HepG2 (cell line): ENCODE results near the gene MRPL51. TPM values are rescaled to one million over a fixed set of nuclear protein-coding genes. Genes with fewer than 3 reads are reported as not detected.

Experiments used
- CERS6 ChIP-seq: sonication (generic); formaldehyde crosslinking; IDR thresholded peaks from 2 replicates; pipeline ENCODE4 v1.5.0; 2020; ENCODE audit warnings: missing genetic modification reagents
- FOXO4 ChIP-seq: sonication (generic); formaldehyde crosslinking; conservative IDR thresholded peaks from 2 replicates; pipeline ENCODE4 v1.8.1; 2023; ENCODE audit warnings: missing genetic modification reagents
- HNF1A ChIP-seq, 2 experiments: sonication (generic) in 1 of 2; formaldehyde crosslinking in 1 of 2; IDR thresholded peaks; 2 replicates each; pipeline versions ENCODE4 v1.4.0 to v1.6.1; 2016 to 2020; ENCODE audit warnings: borderline replicate concordance in 1 of 2, low read depth in 1 of 2, mild to moderate bottlenecking in 1 of 2, missing genetic modification reagents in 1 of 2
- SAP130 ChIP-seq: IDR thresholded peaks from 2 replicates; pipeline ENCODE4 v1.6.1; 2016; ENCODE audit warnings: low read depth
- TBX3 ChIP-seq: fragments of 450-650 bp; IDR thresholded peaks from 2 replicates; pipeline ENCODE4 v1.6.1; 2017; ENCODE audit warnings: antibody characterized with exemption, mild to moderate bottlenecking, inconsistent platforms, borderline replicate concordance
- ZBTB2 ChIP-seq: sonication (generic); formaldehyde crosslinking; IDR thresholded peaks from 2 replicates; pipeline ENCODE4 v1.8.0; 2022; ENCODE audit warnings: low read depth, missing genetic modification reagents
- ZBTB3 ChIP-seq: sonication (generic); formaldehyde crosslinking; IDR thresholded peaks from 2 replicates; pipeline ENCODE4 v1.4.0; 2020; ENCODE audit warnings: low read depth, mild to moderate bottlenecking, moderate library complexity, missing genetic modification reagents, borderline replicate concordance
- ZNF343 ChIP-seq: sonication (generic); formaldehyde crosslinking; IDR thresholded peaks from 2 replicates; pipeline ENCODE4 v1.4.0; 2020; ENCODE audit warnings: mild to moderate bottlenecking, missing genetic modification reagents
- ZNF574 ChIP-seq: sonication (generic); formaldehyde crosslinking; IDR thresholded peaks from 2 replicates; pipeline ENCODE4 v1.4.0; 2020; ENCODE audit warnings: missing genetic modification reagents
- ZNF766 ChIP-seq: sonication (generic); formaldehyde crosslinking; IDR thresholded peaks from 2 replicates; pipeline ENCODE4 v1.5.0; 2020; ENCODE audit warnings: missing genetic modification reagents, borderline replicate concordance
- ZSCAN30 ChIP-seq: sonication (generic); formaldehyde crosslinking; IDR thresholded peaks from 2 replicates; pipeline ENCODE4 v1.5.0; 2020; ENCODE audit warnings: mild to moderate bottlenecking, missing genetic modification reagents
- polyA plus RNA-seq, 8 experiments: library from polyadenylated mRNA; depleted of rRNA in 3 of 8; stranded (reverse) in 7 of 8; unstranded in 1 of 8; fragments of >200 nt; fragmentation: Illumina TruSeq in 4 of 8; extraction: Trizol in 4 of 8; gene quantifications; 2 replicates each; pipeline versions ENCODE4 v1.2.1 to v1.2.3, GENCODE V29; 2011 to 2016; ENCODE audit warnings: low read depth in 4 of 8, missing spikeins in 1 of 8, mixed read lengths in 1 of 8; ENCODE audit not compliant: insufficient read depth in 1 of 8
- total RNA-seq, 5 experiments: library from RNA; depleted of rRNA; stranded (reverse); fragments of >200 nt; fragmentation: Illumina TruSeq; extraction: Trizol; gene quantifications; 2 replicates each; pipeline ENCODE4 v1.2.3, GENCODE V29; 2016; ENCODE audit warnings: low read depth in 1 of 5

MRPL51 gene
- total and polyA plus RNA-seq, 2 of the 13 experiments (the other 11 are each of a cell fraction or from before 2014, with no cell fraction given), result 64.8 to 278 TPM

- TF ChIP-seq ZNF574 (CRISPR knock-in tag) (0 out of 2 replicates have a peak, but pooled peaks have one; percentile 44), ZBTB3 (CRISPR knock-in tag) (0 out of 2 replicates have a peak, but pooled peaks have one; percentile 50), ZNF343 (CRISPR knock-in tag) (no peak), ZSCAN30 (0 out of 2 replicates have a peak, but pooled peaks have one; percentile 17), CERS6 (CRISPR knock-in tag) (no peak), FOXO4 (0 out of 2 replicates have a peak, but pooled peaks have one; percentile 67), ZBTB2 (0 out of 2 replicates have a peak, but pooled peaks have one; percentile 17), ZNF766 (CRISPR knock-in tag) (peak; percentile 8; the same call in 1 of the 2 replicates), HNF1A (IDR thresholded peaks at IDR 0.05; ENCODE audit: low read depth) (no peak), HNF1A (CRISPR knock-in tag; IDR thresholded peaks at IDR 0.05; ENCODE audit: borderline replicate concordance) (0 out of 2 replicates have a peak, but pooled peaks have one; percentile 11), SAP130 (CRISPR knock-in tag) (peak; percentile 78; the same call in 1 of the 2 replicates), TBX3 (no peak)
These were observed 40.0 kb upstream of the MRPL51 start (continued) for GRCh38 chr12:6532927-6533652.
